Breast epithelium (tissue), 4 donors: ENCODE results near the gene HDAC4. TPM values are rescaled to one million over a fixed set of nuclear protein-coding genes. Genes with fewer than 3 reads are reported as not detected.

Experiments
- DNase-seq, 2 donors: peaks; one replicate each; pipeline ENCODE4 v3.0.0-alpha.2; 2019; ENCODE audit warnings: low spot score in 2 of 2
- H3K27ac ChIP-seq, 2 donors: fragments of 200-600 bp; sonication (generic) in 1 of 2; one replicate each; pipeline ENCODE4 v1.5.1; 2016 to 2019; ENCODE audit warnings: mild to moderate bottlenecking in 1 of 2
- H3K27me3 ChIP-seq, 2 donors: fragments of 200-600 bp; sonication (generic) in 1 of 2; one replicate each; pipeline versions ENCODE4 v1.5.1 to v1.6.0; 2017 to 2019; ENCODE audit warnings: control low read depth in 1 of 2, mild to moderate bottlenecking in 1 of 2
- H3K36me3 ChIP-seq: fragments of 200-600 bp; one replicate; pipeline ENCODE4 v1.5.1; 2019
- H3K4me1 ChIP-seq, 2 donors: fragments of 200-600 bp; sonication (generic); one replicate each; pipeline ENCODE4 v1.5.1; 2016 to 2019; ENCODE audit warnings: control low read depth in 1 of 2
- H3K4me3 ChIP-seq, 3 donors: fragments of 200-600 bp; sonication (generic); 1 replicate in 2 of 3; 2 replicates in 1 of 3; pipeline ENCODE4 v1.5.1; 2016 to 2019; ENCODE audit warnings: mild to moderate bottlenecking in 3 of 3, moderate library complexity in 2 of 3
- H3K9me3 ChIP-seq, 2 donors: fragments of 200-600 bp; sonication (generic) in 1 of 2; one replicate each; pipeline ENCODE4 v1.5.1; 2016 to 2019; ENCODE audit warnings: control low read depth in 1 of 2
- POLR2A ChIP-seq: fragments of 450-650 bp; IDR thresholded peaks from one replicate; pipeline ENCODE4 v1.6.1; 2016; ENCODE audit warnings: antibody characterized with exemption, mild to moderate bottlenecking, moderate library complexity
- POLR2AphosphoS5 ChIP-seq, 3 donors: sonication (generic); formaldehyde crosslinking; IDR thresholded peaks; one replicate each; pipeline ENCODE4 v1.6.1; 2017; ENCODE audit warnings: antibody characterized with exemption in 3 of 3
- intact Hi-C: fragments of 100-400 bp; cut with DNase I; formaldehyde crosslinking; loops from one replicate; pipeline ENCODE4 v1.15.1; 2023; ENCODE audit warnings: low total_unique reads
- total RNA-seq, 3 donors: library from RNA; depleted of rRNA; stranded (reverse); fragments of >200 nt; gene quantifications; one replicate each; pipeline ENCODE4 v1.1.0, GENCODE V29; 2016
- TF ChIP-seq, protein P1 (sequence below), 3 donors: fragments of 450-650 bp; IDR thresholded peaks; one replicate each; pipeline ENCODE4 v1.5.1; 2016 to 2017; ENCODE audit warnings: antibody characterized with exemption in 3 of 3, mild to moderate bottlenecking in 3 of 3, moderate library complexity in 3 of 3

HDAC4 gene
- total RNA-seq, 3 donors from 2014 or later = 20.3 to 36.0 (median 32.8) TPM

DNA sequence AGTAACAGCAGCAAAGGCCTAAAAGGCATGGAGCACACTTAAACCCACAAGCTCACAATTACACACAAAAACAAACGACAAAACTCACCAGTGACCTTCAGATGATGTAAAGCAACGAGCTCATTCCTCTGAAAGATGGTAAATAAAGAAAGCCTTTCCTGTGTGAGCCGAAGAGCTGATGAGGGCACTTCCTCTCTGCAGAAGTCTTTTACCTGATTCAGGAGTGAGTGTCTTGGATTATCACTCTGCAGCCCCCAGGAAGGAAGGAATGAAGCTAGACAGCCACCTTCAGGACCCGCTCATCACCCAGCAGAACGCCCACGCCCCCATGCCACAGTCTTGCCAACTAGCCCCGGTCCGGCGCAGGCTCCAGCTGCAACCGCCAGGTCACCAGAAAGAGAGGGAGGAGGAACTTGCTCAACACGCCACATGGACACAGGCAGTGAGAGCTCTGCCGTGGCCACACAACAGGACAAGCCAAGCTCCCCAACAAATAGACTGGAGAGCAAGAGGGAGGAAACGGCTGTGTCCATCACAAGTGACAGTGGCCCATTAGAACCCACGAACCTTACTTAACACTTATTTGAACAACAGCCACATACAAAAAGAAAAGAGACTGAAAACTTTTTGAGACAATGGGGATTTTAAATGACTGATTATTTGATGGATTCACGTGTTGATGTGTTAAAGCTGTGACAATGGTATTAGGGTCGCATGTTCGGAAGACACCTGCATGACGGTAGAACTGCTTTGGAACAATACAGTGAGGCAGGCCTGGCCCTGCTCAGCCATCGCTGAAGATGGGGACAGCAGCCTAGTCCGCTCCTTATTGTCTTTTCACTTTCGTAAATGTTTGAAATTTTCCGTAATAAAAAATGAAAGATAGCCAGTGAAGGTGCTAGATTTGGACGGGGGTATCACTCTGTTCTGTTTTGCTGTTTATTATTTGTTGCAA, 127.3 kb downstream of the HDAC4 start:
- Histone ChIP-seq H3K4me3 (no peak overlapping the region), H3K27me3 (no peaks in the 10 kb centered on the region), H3K9me3 (no peaks in the 10 kb centered on the region), H3K4me1 (peaks cover 5 to 8% of the 10 kb centered on the region in 2 donors), H3K27ac (peak overlapping the region in 1 of 2 donors; percentile 88), H3K36me3 (no peaks in the 10 kb centered on the region)
- TF ChIP-seq POLR2AphosphoS5 (IDR thresholded peaks at IDR 0.05) (no peak), POLR2A (no peak)
- TF ChIP-seq, protein P1, sequence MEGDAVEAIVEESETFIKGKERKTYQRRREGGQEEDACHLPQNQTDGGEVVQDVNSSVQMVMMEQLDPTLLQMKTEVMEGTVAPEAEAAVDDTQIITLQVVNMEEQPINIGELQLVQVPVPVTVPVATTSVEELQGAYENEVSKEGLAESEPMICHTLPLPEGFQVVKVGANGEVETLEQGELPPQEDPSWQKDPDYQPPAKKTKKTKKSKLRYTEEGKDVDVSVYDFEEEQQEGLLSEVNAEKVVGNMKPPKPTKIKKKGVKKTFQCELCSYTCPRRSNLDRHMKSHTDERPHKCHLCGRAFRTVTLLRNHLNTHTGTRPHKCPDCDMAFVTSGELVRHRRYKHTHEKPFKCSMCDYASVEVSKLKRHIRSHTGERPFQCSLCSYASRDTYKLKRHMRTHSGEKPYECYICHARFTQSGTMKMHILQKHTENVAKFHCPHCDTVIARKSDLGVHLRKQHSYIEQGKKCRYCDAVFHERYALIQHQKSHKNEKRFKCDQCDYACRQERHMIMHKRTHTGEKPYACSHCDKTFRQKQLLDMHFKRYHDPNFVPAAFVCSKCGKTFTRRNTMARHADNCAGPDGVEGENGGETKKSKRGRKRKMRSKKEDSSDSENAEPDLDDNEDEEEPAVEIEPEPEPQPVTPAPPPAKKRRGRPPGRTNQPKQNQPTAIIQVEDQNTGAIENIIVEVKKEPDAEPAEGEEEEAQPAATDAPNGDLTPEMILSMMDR (IDR thresholded peaks at IDR 0.05) = no peak
- peak in 1 of 2 donors; percentile 15 for DNase-seq
- intact Hi-C loops = loop anchor here (1.0 kb wide), 1 partner anchor 13 kb away; no protein-coding TSS in a partner anchor

DNA sequence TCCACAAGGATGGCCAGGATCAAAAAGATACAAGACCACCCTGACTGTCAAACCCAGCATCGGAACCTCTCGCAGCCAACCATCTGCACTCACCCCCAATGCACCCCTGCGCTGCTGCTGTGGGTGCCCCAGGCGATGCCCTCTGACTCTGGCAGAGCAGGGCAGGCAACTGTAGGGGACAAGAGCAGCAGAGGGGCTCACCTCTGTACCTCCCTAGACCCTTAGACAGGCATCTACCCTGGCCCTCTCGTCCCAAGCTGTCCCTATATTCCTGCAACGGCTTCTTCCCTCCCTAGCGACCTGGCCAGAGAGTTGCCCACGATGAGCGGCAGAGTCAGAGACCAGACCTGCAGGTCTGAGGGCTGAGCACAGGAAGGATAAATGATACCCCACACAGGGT, 128.2 kb downstream of the HDAC4 start:
- H3K27ac ChIP-seq = no peak overlapping the region

DNA sequence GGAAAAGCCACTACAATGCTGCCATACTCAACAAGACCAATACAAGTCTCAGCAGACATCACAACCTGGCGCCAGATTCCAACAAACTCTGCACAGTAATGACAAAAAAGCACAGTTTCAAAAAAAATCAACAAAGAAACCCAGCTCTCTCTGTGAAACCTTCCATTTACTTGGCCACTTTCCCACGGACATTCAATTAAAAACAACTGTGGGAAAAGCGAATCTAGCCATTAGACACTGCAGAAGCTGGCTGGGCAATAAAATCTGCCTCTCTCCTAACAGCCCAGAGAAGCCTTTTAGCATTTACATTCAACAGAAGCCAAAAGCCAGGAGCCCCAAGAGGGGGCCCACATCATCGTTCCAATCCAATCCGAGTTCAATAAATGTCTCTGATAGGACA, 128.9 kb downstream of the HDAC4 start:
- DNase-seq = peak in 1 of 2 donors; percentile 17
- peak overlapping the region in 1 of 2 donors; percentile 68 for H3K27ac ChIP-seq
- no peak overlapping the region for H3K4me3 ChIP-seq
- TF ChIP-seq, protein P1 (IDR thresholded peaks at IDR 0.05) = no peak
- no peak for TF ChIP-seq POLR2A
- TF ChIP-seq POLR2AphosphoS5 (IDR thresholded peaks at IDR 0.05) = no peak
- intact Hi-C loops = no loop called here
- peaks cover 5 to 23% of the 10 kb centered on the region in 2 donors for H3K4me1 ChIP-seq
- H3K9me3 ChIP-seq = no peaks in the 10 kb centered on the region
- H3K36me3 ChIP-seq = no peaks in the 10 kb centered on the region
- H3K27me3 ChIP-seq = no peaks in the 10 kb centered on the region

More for the DNA sequence above, 128.2 kb downstream of the HDAC4 start:
- H3K27me3 ChIP-seq = no peaks in the 10 kb centered on the region
- peak in 1 of 2 donors; percentile 10 for DNase-seq
- H3K4me1 ChIP-seq = peaks cover 5 to 18% of the 10 kb centered on the region in 2 donors
- H3K36me3 ChIP-seq = no peaks in the 10 kb centered on the region
- H3K4me3 ChIP-seq = no peak overlapping the region
- no peaks in the 10 kb centered on the region for H3K9me3 ChIP-seq
- TF ChIP-seq, protein P1 (IDR thresholded peaks at IDR 0.05) = no peak
- TF ChIP-seq POLR2AphosphoS5 (IDR thresholded peaks at IDR 0.05) = no peak
- TF ChIP-seq POLR2A = no peak
- intact Hi-C loops = loop anchor here (1.0 kb wide), 1 partner anchor 12 kb away; no protein-coding TSS in a partner anchor

DNA sequence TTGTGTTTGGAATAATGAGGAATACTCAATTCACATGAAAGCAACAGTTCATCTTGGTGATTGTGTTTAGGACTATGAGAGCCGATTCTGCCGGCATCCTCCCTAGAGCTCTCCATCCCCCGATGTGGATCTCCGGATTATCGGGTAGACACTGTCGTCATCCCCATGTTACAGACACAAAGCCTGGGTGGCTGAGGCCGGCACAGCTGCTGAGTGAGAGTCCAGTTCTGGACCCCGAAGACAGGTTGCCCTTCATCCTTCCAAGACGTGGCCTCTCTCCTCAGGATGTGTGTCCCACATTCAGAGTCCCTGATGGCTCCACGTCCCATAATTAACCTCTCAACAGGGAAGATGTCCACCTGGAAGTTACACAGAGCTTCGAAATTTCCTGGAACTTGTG, 129.3 kb downstream of the HDAC4 start:
- intact Hi-C loops = no loop called here
- TF ChIP-seq, protein P1 (IDR thresholded peaks at IDR 0.05) = no peak
- TF ChIP-seq POLR2A = no peak
- no peak for TF ChIP-seq POLR2AphosphoS5 (IDR thresholded peaks at IDR 0.05)
- H3K36me3 ChIP-seq = no peaks in the 10 kb centered on the region
- peaks cover 5 to 23% of the 10 kb centered on the region in 2 donors for H3K4me1 ChIP-seq
- H3K9me3 ChIP-seq = no peaks in the 10 kb centered on the region
- H3K4me3 ChIP-seq = no peak overlapping the region
- peak overlapping the region in 1 of 2 donors; percentile 68 for H3K27ac ChIP-seq
- peak in 1 of 2 donors; percentile 15 for DNase-seq
- no peaks in the 10 kb centered on the region for H3K27me3 ChIP-seq

DNA sequence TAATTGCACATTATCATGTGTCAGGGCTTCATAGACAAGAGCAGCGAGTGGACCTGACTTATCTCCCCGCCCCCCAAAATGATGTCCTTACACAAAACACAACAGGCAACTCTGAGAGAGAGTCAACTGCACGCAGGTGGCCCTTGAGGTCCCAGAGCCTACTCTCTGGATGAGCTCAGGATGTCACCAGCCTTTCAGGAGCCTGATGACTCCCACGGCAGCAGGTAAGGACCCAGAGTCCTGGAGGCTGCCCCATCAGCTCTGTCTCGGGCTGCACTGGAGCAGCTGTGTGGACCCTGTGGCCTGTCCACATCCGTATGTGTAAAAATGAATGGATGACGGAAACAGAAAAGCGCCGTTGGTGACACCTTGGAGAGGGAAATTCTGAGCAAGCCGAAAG, 130.9 kb downstream of the HDAC4 start:
- Histone ChIP-seq H3K27me3 (no peaks in the 10 kb centered on the region), H3K36me3 (no peaks in the 10 kb centered on the region), H3K27ac (no peak overlapping the region), H3K9me3 (no peaks in the 10 kb centered on the region), H3K4me1 (peaks cover 13 to 23% of the 10 kb centered on the region in 2 donors), H3K4me3 (no peak overlapping the region)
- peak in 1 of 2 donors; percentile 13 for DNase-seq
- TF ChIP-seq POLR2A (no peak), POLR2AphosphoS5 (IDR thresholded peaks at IDR 0.05) (no peak)
- TF ChIP-seq, protein P1 (IDR thresholded peaks at IDR 0.05) = no peak
- intact Hi-C loops = no loop called here
